Activated CD4-positive, alpha-beta T cell treated with anti-CD3 and anti-CD28 coated beads for 36 hours (primary cell): Measurements from ENCODE around the gene MRPS18B. TPM values are rescaled to one million over a fixed set of nuclear protein-coding genes. Genes with fewer than 3 reads are reported as not detected.

Experiments used
- ATAC-seq: fragments of 200-7000 bp; cut with Tn5 transposase; one replicate; pipeline ENCODE4 v1.10.0; 2021; ENCODE audit warnings: mild to moderate bottlenecking, moderate library complexity
- CTCF ChIA-PET: fragments of 350-600 bp; sonication (Branson Sonifier 250); formaldehyde crosslinking; loops from one replicate; lab custom pipeline; 2021; ENCODE audit warnings: antibody characterized with exemption; lab: Charles Lee
- POLR2A ChIA-PET: fragments of 350-600 bp; sonication (Branson Sonifier 250); formaldehyde crosslinking; loops from one replicate; lab custom pipeline; 2021; ENCODE audit warnings: antibody characterized with exemption, inconsistent platforms; lab: Charles Lee
- DNase-seq: peaks from one replicate; pipeline ENCODE4 v3.0.0-alpha.2; 2020
- H3K27ac Mint-ChIP-seq: one replicate; pipeline ENCODE4 v1.8.0; 2021; ENCODE audit warnings: mixed read lengths
- H3K27me3 Mint-ChIP-seq: one replicate; pipeline ENCODE4 v1.8.0; 2021; ENCODE audit warnings: mixed read lengths
- H3K36me3 Mint-ChIP-seq: one replicate; pipeline ENCODE4 v1.8.0; 2021; ENCODE audit warnings: low read depth, mixed read lengths
- H3K4me1 Mint-ChIP-seq: one replicate; pipeline ENCODE4 v1.8.0; 2021; ENCODE audit warnings: mixed read lengths
- H3K4me3 Mint-ChIP-seq: one replicate; pipeline ENCODE4 v1.8.0; 2021; ENCODE audit warnings: mild to moderate bottlenecking, moderate library complexity, mixed read lengths
- H3K9me3 Mint-ChIP-seq: one replicate; pipeline ENCODE4 v1.8.0; 2021; ENCODE audit warnings: low read depth, mixed read lengths
- intact Hi-C, 2 experiments: fragments of 100-400 bp; cut with DNase I in 1 of 2; cut with micrococcal nuclease in 1 of 2; formaldehyde crosslinking; loops; one replicate each; pipeline versions ENCODE4 v1.14.2 to v1.15.1; 2022 to 2024; cut with DNase I, micrococcal nuclease
- total RNA-seq, 2 experiments: library from RNA; stranded (reverse); gene quantifications; one replicate each; pipeline ENCODE4 v1.2.3, GENCODE V29; 2021

The MRPS18B gene
- 100 to 1,000 TPM; 111 to 114 TPM for total RNA-seq

DNA sequence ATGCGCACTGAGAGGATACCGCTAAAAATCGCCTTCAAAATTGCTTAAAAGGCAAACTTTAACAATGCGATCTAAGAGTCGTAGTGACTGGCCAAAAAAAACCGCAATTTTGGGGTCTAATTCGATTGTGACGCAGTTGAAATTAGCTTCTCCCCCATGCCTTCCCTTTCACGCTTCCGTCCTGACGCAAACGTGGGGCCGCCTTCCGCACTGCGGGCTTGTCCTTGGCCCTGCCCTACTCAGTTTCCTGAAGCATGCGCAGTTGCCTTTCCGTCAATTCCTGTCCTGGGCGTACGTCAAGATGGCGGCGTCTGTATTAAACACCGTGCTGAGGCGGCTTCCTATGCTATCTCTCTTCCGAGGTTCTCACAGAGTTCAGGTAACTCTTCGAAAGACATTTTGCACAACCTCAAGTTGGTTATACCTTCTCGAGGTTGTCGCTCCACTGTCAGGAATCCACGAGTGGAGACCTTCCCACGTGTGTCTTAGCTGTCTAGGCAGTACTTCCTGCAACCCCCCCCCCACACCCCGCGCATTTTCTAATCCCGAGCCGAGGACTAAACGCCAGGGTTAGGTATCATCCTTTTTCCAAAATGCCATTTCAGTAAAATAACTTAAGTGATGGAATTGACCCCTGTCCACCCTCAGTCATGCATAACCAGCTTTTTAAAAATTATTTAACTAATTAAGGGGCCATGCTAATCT, at the start of gene MRPS18B:
Gene MRPS18B (plus strand): TSS at position 276 of the 705 bp plus-strand sequence. CDS start 26 bp downstream, at position 302.
- Mint-ChIP-seq H3K27me3 (no peaks in the 10 kb centered on the region), H3K36me3 (peaks cover 75% of the 10 kb centered on the region), H3K4me1 (peaks cover 35% of the 10 kb centered on the region), H3K4me3 (peak within 1 kb of the TSS; percentile 97), H3K27ac (peak within 1 kb of the TSS; percentile 98), H3K9me3 (no peaks in the 10 kb centered on the region)
- ATAC-seq: peak; percentile 81
- CTCF ChIA-PET: interaction anchor here (0.5 to 2.4 kb wide), 14 partner anchors 12 to 211 kb away, joined by 3 to 11 read pairs (median 4); partner anchors contain the start of genes C6orf136, DHX16 and PRR3
- POLR2A ChIA-PET: interaction anchor here (0.6 to 1.7 kb wide), 12 partner anchors 9 to 390 kb away, joined by 3 to 6 read pairs (median 4); partner anchors contain the start of genes ABCF1, ATAT1, DHX16 and MDC1
- DNase-seq: peak; percentile 98
- intact Hi-C loops: loop anchor here (1.0 to 10.0 kb wide), 24 partner anchors 9 to 1047 kb away; partner anchors contain the start of genes ABCF1 (in 2 of the 2), C6orf136 (in 2 of the 2), GNL1 (in 2 of the 2) and MDC1 (in 2 of the 2)

DNA sequence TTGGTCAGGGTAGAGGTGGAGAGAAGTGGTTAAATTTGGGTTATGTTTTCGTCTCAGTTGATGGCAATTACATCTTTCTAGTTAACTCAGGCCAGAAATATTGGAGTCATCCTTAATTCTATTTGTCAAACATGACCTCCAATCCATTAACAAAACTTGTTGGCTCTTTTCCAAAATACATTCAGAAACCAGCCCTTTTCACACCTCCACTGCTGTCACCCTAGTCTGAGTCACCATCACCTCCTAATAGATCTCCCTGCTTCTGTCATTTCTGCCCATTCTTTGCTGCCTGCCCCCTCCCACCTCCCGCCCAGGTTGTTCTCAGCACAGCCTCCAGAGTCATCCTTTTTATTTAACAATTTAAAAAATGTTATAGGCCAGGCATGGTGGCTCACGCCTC, 49.4 kb upstream of the MRPS18B start:
- H3K4me3 Mint-ChIP-seq: no peak overlapping the region
- ChIA-PET POLR2A (no interaction called here), CTCF (interaction anchor here (2.6 kb wide), 1 partner anchor 87 kb away, joined by 8 read pairs; no protein-coding TSS in a partner anchor)
- H3K9me3 Mint-ChIP-seq: no peaks in the 10 kb centered on the region
- H3K27me3 Mint-ChIP-seq: no peaks in the 10 kb centered on the region
- intact Hi-C loops: no loop called here
- peaks cover 20% of the 10 kb centered on the region for H3K36me3 Mint-ChIP-seq
- DNase-seq (peak; percentile 70), ATAC-seq (peak; percentile 47)
- peaks cover 45% of the 10 kb centered on the region for H3K4me1 Mint-ChIP-seq
- H3K27ac Mint-ChIP-seq: no peak overlapping the region

DNA sequence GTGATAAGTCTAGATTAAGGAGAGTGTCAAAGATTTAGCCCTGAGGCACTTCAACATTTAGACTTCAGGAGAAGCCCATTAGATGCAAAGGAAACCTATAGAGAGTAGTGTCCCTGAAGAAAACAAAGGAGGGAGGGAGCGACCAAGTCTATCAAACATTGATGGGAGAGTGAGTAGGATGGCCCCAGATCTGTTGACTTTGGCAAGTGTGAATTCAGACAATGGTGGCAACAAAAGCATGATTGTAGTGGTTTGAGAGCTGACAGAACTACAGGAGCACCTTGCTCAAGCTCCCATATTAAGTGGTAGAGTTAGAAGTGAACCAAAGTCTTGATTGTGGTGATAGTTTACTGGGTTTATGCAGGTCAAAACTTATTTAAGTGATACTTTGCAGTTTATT, 47.4 kb upstream of the MRPS18B start:
- Mint-ChIP-seq H3K27ac (peak overlapping the region; percentile 39), H3K9me3 (no peaks in the 10 kb centered on the region), H3K36me3 (peaks cover 27% of the 10 kb centered on the region), H3K4me1 (peaks cover 60% of the 10 kb centered on the region), H3K27me3 (no peaks in the 10 kb centered on the region), H3K4me3 (peak overlapping the region; percentile 94)
- POLR2A ChIA-PET: interaction anchor here (1.8 to 2.1 kb wide), 3 partner anchors 12 to 45 kb away, joined by 10 to 28 read pairs (median 24); partner anchors contain the start of genes GNL1 and PRR3
- intact Hi-C loops: loop anchor here in 1 of 2 experiments (2.0 kb wide), 1 partner anchor 503 kb away; the partner anchor contains the start of gene PPP1R11
- ATAC-seq (no peak), DNase-seq (no peak)
- CTCF ChIA-PET: interaction anchor here (1.0 to 2.6 kb wide), 9 partner anchors 10 to 338 kb away, joined by 3 to 14 read pairs (median 5); partner anchors contain the start of genes GTF2H4 and PRR3

- Mint-ChIP-seq H3K27me3 (no peaks in the 10 kb centered on the region), H3K4me3 (peak overlapping the region; percentile 94), H3K36me3 (peaks cover 27% of the 10 kb centered on the region), H3K4me1 (peaks cover 62% of the 10 kb centered on the region), H3K27ac (peak overlapping the region; percentile 94), H3K9me3 (no peaks in the 10 kb centered on the region)
- peak; percentile 6 for ATAC-seq
- intact Hi-C loops: loop anchor here (1.0 to 2.0 kb wide), 10 partner anchors 14 to 588 kb away; partner anchors contain the start of genes GNL1 (in 2 of the 2), MRPS18B (in 2 of the 2), PPP1R10 (in 2 of the 2) and C6orf136 (in 1 of the 2)
- no peak for DNase-seq
- POLR2A ChIA-PET: interaction anchor here (0.7 to 2.1 kb wide), 7 partner anchors 13 to 270 kb away, joined by 3 to 28 read pairs (median 7); partner anchors contain the start of genes GNL1, MDC1, MRPS18B and PPP1R10
- CTCF ChIA-PET: interaction anchor here (0.9 to 2.6 kb wide), 9 partner anchors 13 to 337 kb away, joined by 3 to 14 read pairs (median 6); partner anchors contain the start of genes GTF2H4 and PRR3
These were observed 46.9 kb upstream of the MRPS18B start for GRCh38 chr6:30570740-30571074.

DNA sequence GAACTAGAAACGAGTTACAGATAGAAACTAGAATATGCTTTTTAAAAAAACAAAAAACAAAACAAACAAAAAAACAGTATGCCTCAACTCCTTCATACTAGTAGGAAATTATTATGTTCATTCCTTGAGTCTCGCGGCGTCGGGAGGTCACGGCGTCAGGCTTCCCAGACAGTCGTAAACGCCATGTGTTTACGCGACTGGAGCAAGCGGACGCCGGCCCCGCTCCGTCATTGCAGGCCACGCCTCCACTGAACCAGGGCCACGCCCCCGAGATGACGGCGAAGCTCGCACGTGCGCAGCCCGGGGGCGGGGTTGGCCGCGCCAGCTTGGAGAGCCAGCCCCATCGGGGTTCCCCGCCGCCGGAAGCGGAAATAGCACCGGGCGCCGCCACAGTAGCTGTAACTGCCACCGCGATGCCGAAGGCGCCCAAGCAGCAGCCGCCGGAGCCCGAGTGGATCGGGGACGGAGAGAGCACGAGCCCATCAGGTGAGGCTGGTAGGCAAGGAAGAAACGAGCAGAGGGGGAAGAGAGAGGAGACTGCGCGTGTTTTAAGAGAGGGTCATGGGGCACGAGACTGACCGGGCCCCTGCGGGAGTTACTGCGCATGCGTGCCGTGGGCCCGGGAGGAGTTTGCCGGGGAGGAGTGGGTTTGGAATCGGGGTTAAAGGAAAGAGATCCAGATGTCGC, 46.4 kb upstream of the MRPS18B start, which contains the start of gene ABCF1:
Gene ABCF1 (plus strand): TSS at position 368 of the 687 bp plus-strand sequence. CDS start 46 bp downstream, at position 414.
- peak within 1 kb of the TSS; percentile 94 for H3K4me3 Mint-ChIP-seq
- H3K36me3 Mint-ChIP-seq: peaks cover 27% of the 10 kb centered on the region
- peak; percentile 100 for DNase-seq
- no peaks in the 10 kb centered on the region for H3K27me3 Mint-ChIP-seq
- H3K27ac Mint-ChIP-seq: peak within 1 kb of the TSS; percentile 100
- ChIA-PET CTCF (interaction anchor here (0.9 to 2.6 kb wide), 9 partner anchors 14 to 337 kb away, joined by 3 to 14 read pairs (median 6); partner anchors contain the start of genes GTF2H4 and PRR3), POLR2A (interaction anchor here (0.6 to 2.1 kb wide), 9 partner anchors 13 to 271 kb away, joined by 3 to 28 read pairs (median 5); partner anchors contain the start of genes GNL1, MDC1, MRPS18B and PPP1R10)
- ATAC-seq: peak; percentile 86
- H3K4me1 Mint-ChIP-seq: peaks cover 62% of the 10 kb centered on the region
- no peaks in the 10 kb centered on the region for H3K9me3 Mint-ChIP-seq
- intact Hi-C loops: loop anchor here (1.0 to 2.0 kb wide), 10 partner anchors 15 to 587 kb away; partner anchors contain the start of genes GNL1 (in 2 of the 2), MRPS18B (in 2 of the 2), PPP1R10 (in 2 of the 2) and C6orf136 (in 1 of the 2)

GRCh38 chr6:30571762-30572082, 45.9 kb upstream of the MRPS18B start:
- DNase-seq: no peak
- intact Hi-C loops: loop anchor here (1.0 to 2.0 kb wide), 10 partner anchors 15 to 587 kb away; partner anchors contain the start of genes GNL1 (in 2 of the 2), MRPS18B (in 2 of the 2), PPP1R10 (in 2 of the 2) and C6orf136 (in 1 of the 2)
- peaks cover 66% of the 10 kb centered on the region for H3K4me1 Mint-ChIP-seq
- no peak for ATAC-seq
- peak overlapping the region; percentile 94 for H3K4me3 Mint-ChIP-seq
- no peaks in the 10 kb centered on the region for H3K9me3 Mint-ChIP-seq
- CTCF ChIA-PET: interaction anchor here (0.9 to 2.5 kb wide), 5 partner anchors 26 to 107 kb away, joined by 5 to 14 read pairs (median 6); no protein-coding TSS in a partner anchor
- POLR2A ChIA-PET: interaction anchor here (0.6 to 2.1 kb wide), 8 partner anchors 14 to 145 kb away, joined by 3 to 28 read pairs (median 6); partner anchors contain the start of genes GNL1, MDC1, MRPS18B and PPP1R10
- no peaks in the 10 kb centered on the region for H3K27me3 Mint-ChIP-seq
- peak overlapping the region; percentile 100 for H3K27ac Mint-ChIP-seq
- peaks cover 32% of the 10 kb centered on the region for H3K36me3 Mint-ChIP-seq

DNA sequence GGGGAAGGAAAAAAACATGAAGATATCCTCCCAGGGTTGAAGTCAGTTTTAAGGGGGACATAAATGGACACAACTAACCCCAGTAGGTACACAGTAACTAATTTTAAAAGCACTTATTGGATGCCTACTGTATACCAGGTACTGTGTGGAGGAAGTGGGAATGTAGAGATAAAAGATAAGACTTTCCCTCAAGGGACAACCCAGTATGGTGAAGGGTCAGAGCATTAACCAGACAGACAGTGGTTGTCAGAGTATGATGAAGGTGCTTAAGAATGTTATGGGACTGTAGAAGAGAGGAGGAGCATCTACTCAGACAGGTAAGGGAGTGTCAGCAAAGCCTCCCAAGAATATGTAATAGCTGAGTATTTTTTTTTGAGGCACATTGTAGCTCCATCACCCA, 45.5 kb upstream of the MRPS18B start:
- peak overlapping the region; percentile 94 for H3K4me3 Mint-ChIP-seq
- intact Hi-C loops: no loop called here
- no peaks in the 10 kb centered on the region for H3K27me3 Mint-ChIP-seq
- ChIA-PET CTCF (no interaction called here), POLR2A (no interaction called here)
- peaks cover 36% of the 10 kb centered on the region for H3K36me3 Mint-ChIP-seq
- H3K4me1 Mint-ChIP-seq: peaks cover 70% of the 10 kb centered on the region
- no peaks in the 10 kb centered on the region for H3K9me3 Mint-ChIP-seq
- ATAC-seq (no peak), DNase-seq (no peak)
- peak overlapping the region; percentile 100 for H3K27ac Mint-ChIP-seq

DNA sequence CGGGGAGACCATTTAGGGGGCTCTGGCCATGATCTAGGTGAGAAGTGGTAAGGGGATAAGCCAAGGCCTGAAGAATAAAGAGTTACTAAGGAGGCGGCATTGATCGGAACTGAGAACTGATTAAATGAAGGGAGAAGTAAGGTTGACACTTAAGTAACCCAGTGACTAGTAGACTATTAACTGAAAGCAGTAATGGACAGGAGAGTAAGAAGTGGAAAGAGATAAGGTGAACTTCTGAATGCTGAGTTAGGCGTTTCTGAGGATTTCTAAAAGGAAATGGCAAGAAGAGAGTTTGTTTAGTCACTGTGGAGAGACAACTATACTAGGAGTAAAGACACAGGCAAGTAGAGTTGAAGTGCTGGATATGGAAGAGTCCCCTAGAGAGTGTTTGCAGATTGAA, 44.5 kb upstream of the MRPS18B start:
- Mint-ChIP-seq H3K4me1 (peaks cover 72% of the 10 kb centered on the region), H3K27ac (peak overlapping the region; percentile 52), H3K9me3 (no peaks in the 10 kb centered on the region), H3K27me3 (no peaks in the 10 kb centered on the region), H3K4me3 (peak overlapping the region; percentile 94), H3K36me3 (peaks cover 46% of the 10 kb centered on the region)
- no peak for DNase-seq
- no peak for ATAC-seq
- intact Hi-C loops: no loop called here
- ChIA-PET POLR2A (interaction anchor here (0.8 to 1.1 kb wide), 2 partner anchors 10 to 16 kb away, joined by 3 read pairs; partner anchors contain the start of genes GNL1 and PRR3), CTCF (interaction anchor here (1.0 to 1.2 kb wide), 2 partner anchors 91 to 158 kb away, joined by 4 read pairs; no protein-coding TSS in a partner anchor)

DNA sequence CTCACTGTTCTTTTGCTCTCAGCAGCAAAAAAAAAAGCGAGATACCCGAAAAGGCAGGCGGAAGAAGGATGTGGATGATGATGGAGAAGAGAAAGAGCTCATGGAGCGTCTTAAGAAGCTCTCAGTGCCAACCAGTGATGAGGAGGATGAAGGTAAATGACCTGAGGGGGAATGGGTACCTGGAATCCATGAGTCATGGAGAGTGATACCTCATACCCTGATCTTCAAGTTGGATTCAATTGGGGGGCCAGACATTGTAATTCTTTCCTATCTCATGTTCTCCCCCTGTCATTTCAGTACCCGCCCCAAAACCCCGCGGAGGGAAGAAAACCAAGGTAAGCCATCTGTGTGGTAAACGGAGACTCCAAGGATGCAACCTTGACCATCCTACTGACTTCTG, 39.6 kb upstream of the MRPS18B start:
- no peak overlapping the region for H3K4me3 Mint-ChIP-seq
- DNase-seq (no peak), ATAC-seq (no peak)
- H3K4me1 Mint-ChIP-seq: peaks cover 36% of the 10 kb centered on the region
- intact Hi-C loops: no loop called here
- H3K36me3 Mint-ChIP-seq: peaks cover 74% of the 10 kb centered on the region
- POLR2A ChIA-PET: interaction anchor here (0.6 kb wide), 1 partner anchor 19 kb away, joined by 4 read pairs; no protein-coding TSS in a partner anchor
- H3K27me3 Mint-ChIP-seq: no peaks in the 10 kb centered on the region
- CTCF ChIA-PET: interaction anchor here (0.6 to 2.5 kb wide), 4 partner anchors 20 to 96 kb away, joined by 3 to 14 read pairs (median 6); no protein-coding TSS in a partner anchor
- peak overlapping the region; percentile 74 for H3K27ac Mint-ChIP-seq
- no peaks in the 10 kb centered on the region for H3K9me3 Mint-ChIP-seq

DNA sequence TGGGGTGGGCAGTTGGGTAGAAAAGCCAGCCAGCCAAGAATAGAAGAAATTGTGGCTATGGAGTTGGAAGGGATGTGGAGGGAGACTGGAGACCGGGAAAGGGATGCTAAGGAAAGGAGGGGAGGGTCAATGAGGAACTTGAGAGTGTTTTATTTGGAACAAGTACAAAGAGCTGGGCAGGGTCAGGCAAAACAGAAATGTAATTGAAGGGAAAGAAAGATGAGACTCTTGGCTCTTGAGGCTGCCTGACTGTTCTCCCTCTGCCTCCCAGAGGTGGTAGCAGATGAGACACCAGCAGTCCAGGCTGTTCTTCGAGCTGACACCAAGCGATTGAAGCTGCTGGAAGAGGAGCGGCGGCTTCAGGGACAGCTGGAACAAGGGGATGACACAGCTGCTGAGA, 33.7 kb upstream of the MRPS18B start:
- ChIA-PET CTCF (interaction anchor here (0.6 to 0.9 kb wide), 2 partner anchors 14 to 45 kb away, joined by 3 read pairs; no protein-coding TSS in a partner anchor), POLR2A (interaction anchor here (1.3 kb wide), 1 partner anchor 10 kb away, joined by 3 read pairs; no protein-coding TSS in a partner anchor)
- Mint-ChIP-seq H3K36me3 (peaks cover 77% of the 10 kb centered on the region), H3K9me3 (no peaks in the 10 kb centered on the region), H3K27ac (peak overlapping the region; percentile 25), H3K4me1 (no peaks in the 10 kb centered on the region), H3K4me3 (no peak overlapping the region), H3K27me3 (no peaks in the 10 kb centered on the region)
- no peak for DNase-seq
- ATAC-seq: no peak
- intact Hi-C loops: no loop called here
